Tibial artery (tissue), 4 donors: ENCODE results near the gene MGAT1.
A peak's percentile ranks its signal among the peaks of the same experiment; 100 is the strongest.

Experiments used
- DNase-seq, 2 donors: peaks; one replicate each; pipeline ENCODE4 v3.0.0-alpha.2; 2019
- H3K27ac ChIP-seq, 2 donors: fragments of 200-600 bp; sonication (generic) in 1 of 2; 1 replicate in 1 of 2; 2 replicates in 1 of 2; pipeline ENCODE4 v1.5.1; 2018 to 2019; ENCODE audit warnings: mild to moderate bottlenecking in 1 of 2
- H3K27me3 ChIP-seq, 2 donors: fragments of 200-600 bp; sonication (generic) in 1 of 2; one replicate each; pipeline versions ENCODE4 v1.5.1 to v1.6.0; 2016 to 2019
- H3K36me3 ChIP-seq, 3 donors: fragments of 200-600 bp; sonication (generic) in 2 of 3; one replicate each; pipeline ENCODE4 v1.5.1; 2016 to 2019; ENCODE audit warnings: mild to moderate bottlenecking in 2 of 3
- H3K4me1 ChIP-seq, 4 donors: fragments of 200-600 bp; sonication (generic) in 2 of 4; 1 replicate in 3 of 4; 2 replicates in 1 of 4; pipeline ENCODE4 v1.5.1; 2016 to 2019
- H3K4me3 ChIP-seq, 2 donors: fragments of 200-600 bp; sonication (generic) in 1 of 2; 1 replicate in 1 of 2; 2 replicates in 1 of 2; pipeline ENCODE4 v1.5.1; 2018 to 2019; ENCODE audit warnings: mild to moderate bottlenecking in 2 of 2
- H3K9me3 ChIP-seq, 3 donors: fragments of 200-600 bp; sonication (generic) in 1 of 3; one replicate each; pipeline ENCODE4 v1.5.1; 2016 to 2019
- intact Hi-C: fragments of 100-400 bp; cut with DNase I; formaldehyde crosslinking; loops from one replicate; pipeline ENCODE4 v1.15.0; 2023; ENCODE audit warnings: low total_unique reads
- TF ChIP-seq, protein P1 (sequence below), 2 experiments: fragments of 200-600 bp in 1 of 2; fragments of 450-650 bp in 1 of 2; IDR thresholded peaks; one replicate each; pipeline ENCODE4 v1.5.1; 2017 to 2019; ENCODE audit warnings: antibody characterized with exemption in 2 of 2, mild to moderate bottlenecking in 1 of 2, moderate library complexity in 1 of 2

MGAT1 gene

DNA sequence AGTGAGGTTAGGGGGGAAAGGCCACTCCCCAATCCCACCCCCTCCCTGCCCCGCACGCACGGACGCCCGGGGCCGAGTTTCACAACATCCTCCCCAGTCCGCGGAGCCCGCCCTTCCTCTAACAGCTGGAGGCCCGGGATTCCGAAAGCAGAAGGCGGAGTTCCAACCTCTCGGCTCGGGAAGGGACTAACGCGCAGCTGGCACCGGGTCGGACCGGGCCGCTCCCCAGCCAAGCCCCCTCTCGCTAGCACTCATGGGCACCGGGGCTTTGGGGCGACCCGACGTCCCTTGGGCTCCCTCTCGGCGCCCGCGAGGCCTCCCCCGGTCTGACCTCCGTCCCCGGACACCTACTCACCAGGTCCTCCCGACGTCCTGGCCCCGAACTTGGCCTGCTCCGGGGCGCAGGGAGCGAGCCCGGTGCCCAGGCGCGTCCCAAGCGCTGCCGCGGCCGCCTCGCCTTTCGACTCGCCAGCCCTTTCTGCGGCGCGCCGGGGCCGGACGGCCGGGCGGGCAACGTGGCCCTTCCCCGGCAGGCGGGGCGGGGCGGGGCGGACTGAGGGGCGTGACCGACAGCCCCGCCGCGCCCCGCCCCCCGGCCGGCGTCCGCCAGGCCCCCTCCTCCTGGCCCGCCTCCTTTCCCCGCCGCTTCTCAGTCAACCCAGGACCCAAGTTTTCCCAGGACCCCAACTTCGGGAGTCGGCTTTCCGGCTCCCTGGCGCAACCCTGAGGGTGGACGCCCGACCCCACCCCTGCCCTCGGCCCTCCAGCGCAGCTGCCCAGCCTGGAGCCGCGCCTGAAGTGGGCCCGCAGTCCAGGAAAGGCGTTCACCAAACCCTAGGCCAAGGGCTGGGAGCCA is at the start of gene MGAT1:
TSS of gene MGAT1 (minus strand) at position 482 of the 856 bp plus-strand sequence. CDS start 9,835 bp downstream, outside the sequence.
- H3K9me3 ChIP-seq: no peaks in the 10 kb centered on the region
- DNase-seq: peak; percentile 95
- no peaks in the 10 kb centered on the region for H3K27me3 ChIP-seq
- H3K27ac ChIP-seq: peak within 1 kb of the TSS; percentile 92 to 97
- TF ChIP-seq, protein P1, sequence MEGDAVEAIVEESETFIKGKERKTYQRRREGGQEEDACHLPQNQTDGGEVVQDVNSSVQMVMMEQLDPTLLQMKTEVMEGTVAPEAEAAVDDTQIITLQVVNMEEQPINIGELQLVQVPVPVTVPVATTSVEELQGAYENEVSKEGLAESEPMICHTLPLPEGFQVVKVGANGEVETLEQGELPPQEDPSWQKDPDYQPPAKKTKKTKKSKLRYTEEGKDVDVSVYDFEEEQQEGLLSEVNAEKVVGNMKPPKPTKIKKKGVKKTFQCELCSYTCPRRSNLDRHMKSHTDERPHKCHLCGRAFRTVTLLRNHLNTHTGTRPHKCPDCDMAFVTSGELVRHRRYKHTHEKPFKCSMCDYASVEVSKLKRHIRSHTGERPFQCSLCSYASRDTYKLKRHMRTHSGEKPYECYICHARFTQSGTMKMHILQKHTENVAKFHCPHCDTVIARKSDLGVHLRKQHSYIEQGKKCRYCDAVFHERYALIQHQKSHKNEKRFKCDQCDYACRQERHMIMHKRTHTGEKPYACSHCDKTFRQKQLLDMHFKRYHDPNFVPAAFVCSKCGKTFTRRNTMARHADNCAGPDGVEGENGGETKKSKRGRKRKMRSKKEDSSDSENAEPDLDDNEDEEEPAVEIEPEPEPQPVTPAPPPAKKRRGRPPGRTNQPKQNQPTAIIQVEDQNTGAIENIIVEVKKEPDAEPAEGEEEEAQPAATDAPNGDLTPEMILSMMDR (IDR thresholded peaks at IDR 0.05): no peak
- peak within 1 kb of the TSS; percentile 86 to 98 for H3K4me3 ChIP-seq
- intact Hi-C loops: loop anchor here (10.0 kb wide), 2 partner anchors 382 to 1248 kb away; partner anchors contain the start of gene RUFY1
- peaks cover 0 to 11% (median 0%) of the 10 kb centered on the region in 3 donors for H3K36me3 ChIP-seq
- H3K4me1 ChIP-seq: peaks cover 0 to 90% (median 76%) of the 10 kb centered on the region in 4 donors

DNA sequence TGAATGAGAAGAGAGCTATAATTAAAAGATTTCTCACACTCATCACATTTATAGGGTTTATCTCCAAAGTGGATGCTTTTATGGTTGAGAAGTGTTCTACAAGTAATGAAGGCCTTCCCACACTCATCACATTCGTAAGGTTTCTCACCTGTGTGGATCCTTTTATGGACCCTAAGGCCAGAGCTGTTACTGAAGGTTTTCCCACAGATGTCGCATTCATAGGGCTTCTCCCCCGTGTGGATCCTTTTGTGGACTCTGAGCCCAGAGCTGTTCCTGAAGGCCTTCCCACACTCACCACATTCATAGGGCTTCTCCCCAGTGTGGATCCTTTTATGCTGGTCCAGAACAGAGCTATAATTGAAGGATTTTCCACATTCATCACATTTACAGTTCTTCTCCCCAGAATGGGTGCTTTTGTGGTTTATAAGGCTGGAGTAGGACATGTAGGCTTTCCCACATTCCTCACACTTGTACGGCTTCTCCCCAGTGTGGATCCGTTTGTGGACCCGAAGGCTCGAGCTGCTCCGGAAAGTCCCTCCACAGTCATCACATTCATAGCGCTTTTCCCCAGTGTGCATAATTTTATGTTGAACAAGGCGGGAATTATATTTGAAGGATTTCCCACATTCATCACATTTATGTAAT is 48.0 kb upstream of the MGAT1 start:
- intact Hi-C loops: no loop called here
- H3K36me3 ChIP-seq: peaks cover 78 to 84% (median 81%) of the 10 kb centered on the region in 3 donors
- no peak for DNase-seq

DNA sequence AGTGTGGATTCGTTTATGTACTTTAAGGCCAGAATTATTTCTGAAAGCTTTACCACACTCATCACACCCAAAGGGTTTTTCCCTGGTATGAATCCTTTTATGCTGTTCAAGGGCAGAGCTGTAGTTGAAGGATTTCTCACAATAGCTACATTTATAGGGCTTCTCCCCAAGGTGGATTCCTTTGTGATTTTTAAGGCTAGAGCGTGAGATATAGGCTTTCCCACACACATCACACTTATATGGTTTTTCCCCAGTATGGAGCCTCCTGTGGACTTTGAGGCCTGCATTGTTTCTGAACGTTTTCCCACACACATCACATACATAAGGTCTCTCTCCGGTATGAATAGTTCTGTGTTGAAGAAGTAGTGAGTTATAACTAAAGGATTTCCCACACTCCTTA is 47.2 kb upstream of the MGAT1 start:
- Histone ChIP-seq H3K36me3 (peaks cover 74 to 77% (median 76%) of the 10 kb centered on the region in 3 donors), H3K9me3 (peaks cover 0 to 42% (median 18%) of the 10 kb centered on the region in 3 donors), H3K4me3 (no peak overlapping the region), H3K4me1 (no peaks in the 10 kb centered on the region), H3K27me3 (no peaks in the 10 kb centered on the region), H3K27ac (no peak overlapping the region)
- intact Hi-C loops: no loop called here
- DNase-seq: no peak
- TF ChIP-seq, protein P1 (IDR thresholded peaks at IDR 0.05): no peak

More for the DNA sequence above, 48.0 kb upstream of the MGAT1 start:
- no peak overlapping the region for H3K27ac ChIP-seq
- no peaks in the 10 kb centered on the region for H3K4me1 ChIP-seq
- H3K4me3 ChIP-seq: no peak overlapping the region
- TF ChIP-seq, protein P1 (IDR thresholded peaks at IDR 0.05): no peak
- H3K9me3 ChIP-seq: peaks cover 0 to 42% (median 25%) of the 10 kb centered on the region in 3 donors
- H3K27me3 ChIP-seq: no peaks in the 10 kb centered on the region

DNA sequence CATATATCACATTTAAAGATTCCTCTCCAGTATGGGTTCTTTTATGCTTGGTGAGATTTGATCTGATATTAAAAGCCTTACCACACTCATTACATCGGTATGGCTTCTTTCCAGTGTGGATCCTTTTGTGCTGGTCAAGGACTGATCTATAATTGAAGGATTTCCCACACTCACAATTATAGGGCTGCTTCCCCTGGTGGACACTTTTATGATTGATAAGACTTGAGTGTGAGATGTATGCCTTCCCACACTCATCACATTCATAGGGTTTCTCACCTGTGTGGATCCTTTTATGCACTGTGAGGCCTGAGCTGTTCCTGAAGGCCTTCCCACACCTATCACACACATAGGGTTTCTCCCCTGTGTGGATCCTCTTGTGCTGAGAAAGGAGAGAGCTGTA is 46.3 kb upstream of the MGAT1 start:
- intact Hi-C loops: no loop called here
- Histone ChIP-seq H3K27ac (no peak overlapping the region), H3K36me3 (peaks cover 66 to 72% (median 71%) of the 10 kb centered on the region in 3 donors), H3K27me3 (no peaks in the 10 kb centered on the region), H3K4me1 (no peaks in the 10 kb centered on the region), H3K4me3 (no peak overlapping the region), H3K9me3 (peaks cover 0 to 42% (median 18%) of the 10 kb centered on the region in 3 donors)
- DNase-seq: no peak
- TF ChIP-seq, protein P1 (IDR thresholded peaks at IDR 0.05): no peak

DNA sequence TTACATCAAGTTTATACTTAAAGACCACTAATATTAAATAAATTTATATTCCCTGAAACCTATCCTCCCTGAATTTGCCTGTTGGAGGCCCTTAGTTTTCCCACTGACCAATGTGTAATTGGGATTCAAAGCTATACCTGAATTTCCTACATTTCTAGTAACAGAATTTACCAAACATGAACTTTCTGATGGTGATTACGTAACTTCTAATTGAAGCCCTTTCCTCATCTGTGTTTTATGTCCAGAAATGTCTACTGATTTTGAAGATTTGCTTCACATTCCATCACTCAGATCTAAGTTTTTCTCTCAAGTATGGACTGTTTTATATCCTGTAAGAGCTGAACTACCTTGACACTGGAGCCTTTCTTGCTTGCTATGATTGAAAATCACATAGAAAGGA is 45.7 kb upstream of the MGAT1 start:
- intact Hi-C loops: no loop called here

More for the DNA sequence above, 45.7 kb upstream of the MGAT1 start:
- peaks cover 66 to 71% (median 67%) of the 10 kb centered on the region in 3 donors for H3K36me3 ChIP-seq
- TF ChIP-seq, protein P1 (IDR thresholded peaks at IDR 0.05): no peak
- H3K4me1 ChIP-seq: no peaks in the 10 kb centered on the region
- DNase-seq: no peak
- no peak overlapping the region for H3K4me3 ChIP-seq
- H3K27me3 ChIP-seq: no peaks in the 10 kb centered on the region
- H3K27ac ChIP-seq: no peak overlapping the region
- peaks cover 0 to 42% (median 18%) of the 10 kb centered on the region in 3 donors for H3K9me3 ChIP-seq
